HEK293 (cell line): ENCODE data around the gene LTC4S.
A peak's percentile ranks its signal among the peaks of the same experiment; 100 is the strongest.

Experiments used
- CTCF ChIA-PET: fragments of 350-600 bp; formaldehyde crosslinking; extraction: SDS; loops from one replicate; lab custom pipeline; 2021; ENCODE audit warnings: antibody characterized with exemption; lab: Yijun Ruan, JAX
- POLR2A ChIA-PET: fragments of 300-600 bp; formaldehyde crosslinking; extraction: SDS; loops from one replicate; lab custom pipeline; 2020; ENCODE audit warnings: antibody characterized with exemption, inconsistent platforms; lab: Yijun Ruan, JAX
- H3K27ac ChIP-seq: fragments of 200-500 bp; sonication (Bioruptor generic); 2 replicates; pipeline ENCODE4 v1.5.1; 2014; ENCODE audit warnings: low read depth, low read length, control low read depth, inconsistent platforms; ENCODE audit errors: extremely low read depth
- H3K36me3 ChIP-seq, 2 experiments: fragments of 200-500 bp in 1 of 2; sonication (Bioruptor generic) in 1 of 2; 1 replicate in 1 of 2; 2 replicates in 1 of 2; pipeline ENCODE4 v1.5.1; 2014 to 2017; ENCODE audit warnings: inconsistent platforms in 2 of 2, low read length in 2 of 2; ENCODE audit not compliant: control insufficient read depth in 2 of 2, insufficient read depth in 1 of 2
- H3K4me1 ChIP-seq: fragments of 200-500 bp; sonication (Bioruptor generic); 2 replicates; pipeline ENCODE4 v1.5.1; 2014; ENCODE audit warnings: mild to moderate bottlenecking, low read length, inconsistent platforms; ENCODE audit not compliant: control insufficient read depth, insufficient read depth
- H3K4me3 ChIP-seq: 2 replicates; pipeline ENCODE4 v1.5.1; 2011; ENCODE audit warnings: low read depth, mild to moderate bottlenecking, control low read depth, low read length, moderate library complexity
- H3K9me3 ChIP-seq: fragments of 200-500 bp; sonication (Bioruptor generic); 2 replicates; pipeline ENCODE4 v1.5.1; 2014; ENCODE audit warnings: low read depth, low read length, inconsistent platforms; ENCODE audit not compliant: control insufficient read depth, insufficient read depth
- GFI1B ChIP-seq: fragments of 450-650 bp; formaldehyde crosslinking; IDR thresholded peaks from 2 replicates; pipeline ENCODE4 v1.5.1; 2016; ENCODE audit warnings: missing biosample characterization, missing genetic modification characterization
- KLF10 ChIP-seq: fragments of 450-650 bp; IDR thresholded peaks from 2 replicates; pipeline ENCODE4 v1.5.1; 2018; ENCODE audit warnings: missing biosample characterization, mild to moderate bottlenecking, missing genetic modification characterization
- PRDM10 ChIP-seq: fragments of 450-650 bp; formaldehyde crosslinking; IDR thresholded peaks from 2 replicates; pipeline ENCODE4 v1.5.1; 2016; ENCODE audit warnings: missing biosample characterization, missing genetic modification characterization
- REPIN1 ChIP-seq: fragments of 450-650 bp; formaldehyde crosslinking; IDR thresholded peaks from 2 replicates; pipeline ENCODE4 v1.5.1; 2017; ENCODE audit warnings: missing biosample characterization, missing genetic modification characterization, low read depth
- ZNF121 ChIP-seq: fragments of 450-650 bp; formaldehyde crosslinking; IDR thresholded peaks from 2 replicates; pipeline ENCODE4 v1.5.1; 2016; ENCODE audit warnings: missing biosample characterization, missing genetic modification characterization
- ZNF169 ChIP-seq: fragments of 450-650 bp; formaldehyde crosslinking; IDR thresholded peaks from 2 replicates; pipeline ENCODE4 v1.5.1; 2016; ENCODE audit warnings: missing biosample characterization, missing genetic modification characterization
- ZNF174 ChIP-seq: fragments of 450-650 bp; formaldehyde crosslinking; IDR thresholded peaks from 2 replicates; pipeline ENCODE4 v1.5.0; 2017; ENCODE audit warnings: missing biosample characterization, mild to moderate bottlenecking, missing genetic modification characterization
- ZNF211 ChIP-seq: fragments of 450-650 bp; formaldehyde crosslinking; IDR thresholded peaks from 2 replicates; pipeline ENCODE4 v1.5.1; 2016; ENCODE audit warnings: low read depth, missing biosample characterization, missing genetic modification characterization
- ZNF221 ChIP-seq: fragments of 450-650 bp; formaldehyde crosslinking; IDR thresholded peaks from 2 replicates; pipeline ENCODE4 v1.5.1; 2017; ENCODE audit warnings: missing biosample characterization, missing genetic modification characterization, borderline replicate concordance
- ZNF37A ChIP-seq: fragments of 450-650 bp; IDR thresholded peaks from 2 replicates; pipeline ENCODE4 v1.5.1; 2018; ENCODE audit warnings: missing biosample characterization, missing genetic modification characterization
- ZNF514 ChIP-seq: fragments of 450-650 bp; formaldehyde crosslinking; IDR thresholded peaks from 2 replicates; pipeline ENCODE4 v1.5.1; 2016; ENCODE audit warnings: missing biosample characterization, missing genetic modification characterization
- ZNF580 ChIP-seq: fragments of 450-650 bp; formaldehyde crosslinking; IDR thresholded peaks from 2 replicates; pipeline ENCODE4 v1.5.1; 2016; ENCODE audit warnings: missing biosample characterization, missing genetic modification characterization
- ZNF658 ChIP-seq: fragments of 450-650 bp; formaldehyde crosslinking; IDR thresholded peaks from 2 replicates; pipeline ENCODE4; 2016; ENCODE audit warnings: missing biosample characterization, missing genetic modification characterization
- ZNF670 ChIP-seq: fragments of 450-650 bp; formaldehyde crosslinking; IDR thresholded peaks from 2 replicates; pipeline ENCODE4 v1.5.1; 2016; ENCODE audit warnings: missing biosample characterization, missing genetic modification characterization, low read depth
- ZNF707 ChIP-seq: fragments of 450-650 bp; formaldehyde crosslinking; IDR thresholded peaks from 2 replicates; pipeline ENCODE4 v1.5.1; 2016; ENCODE audit warnings: missing biosample characterization, missing genetic modification characterization
- ZNF830 ChIP-seq: fragments of 450-650 bp; IDR thresholded peaks from 2 replicates; pipeline ENCODE4 v1.5.0; 2018; ENCODE audit warnings: missing biosample characterization, missing genetic modification characterization, low read depth, mild to moderate bottlenecking, moderate library complexity
- TF ChIP-seq, protein P1 (sequence below): fragments of 450-650 bp; formaldehyde crosslinking; IDR thresholded peaks from 2 replicates; pipeline ENCODE4 v1.5.1; 2016; ENCODE audit warnings: missing biosample characterization, missing genetic modification characterization
- TF ChIP-seq, protein P2 (sequence below): fragments of 450-650 bp; formaldehyde crosslinking; IDR thresholded peaks from 2 replicates; pipeline ENCODE4 v1.5.1; 2016; ENCODE audit warnings: missing biosample characterization, missing genetic modification characterization

The LTC4S gene

GRCh38 chr5:179772351-179772750 lies 21.4 kb upstream of the LTC4S start:
- Histone ChIP-seq H3K36me3 (peaks cover 22 to 95% of the 10 kb centered on the region in 2 experiments), H3K27ac (no peak overlapping the region), H3K4me3 (no peak overlapping the region), H3K9me3 (no peaks in the 10 kb centered on the region), H3K4me1 (no peaks in the 10 kb centered on the region)
- ChIA-PET CTCF (interaction anchor here (1.7 kb wide), 1 partner anchor 9 kb away, joined by 13 read pairs; no protein-coding TSS in a partner anchor), POLR2A (interaction anchor here (1.2 kb wide), 1 partner anchor 9 kb away, joined by 3 read pairs; no protein-coding TSS in a partner anchor)
- TF ChIP-seq PRDM10 (tag by site-specific recombination) (peak; percentile 46; the same call in 1 of the 2 replicates), ZNF658 (tag by site-specific recombination) (no peak), GFI1B (tag by site-specific recombination) (no peak), ZNF830 (tag by site-specific recombination) (no peak), ZNF121 (tag by site-specific recombination) (no peak)

GRCh38 chr5:179773686-179774040 lies 20.1 kb upstream of the LTC4S start:
- TF ChIP-seq REPIN1 (tag by site-specific recombination) (no peak), ZNF37A (no peak)
- TF ChIP-seq, all 188 proteins: peak for 0
- CTCF ChIA-PET: no interaction called here
- peaks cover 22 to 95% of the 10 kb centered on the region in 2 experiments for H3K36me3 ChIP-seq
- H3K9me3 ChIP-seq: no peaks in the 10 kb centered on the region
- H3K27ac ChIP-seq: no peak overlapping the region
- no peaks in the 10 kb centered on the region for H3K4me1 ChIP-seq
- POLR2A ChIA-PET: no interaction called here
- no peak overlapping the region for H3K4me3 ChIP-seq

DNA sequence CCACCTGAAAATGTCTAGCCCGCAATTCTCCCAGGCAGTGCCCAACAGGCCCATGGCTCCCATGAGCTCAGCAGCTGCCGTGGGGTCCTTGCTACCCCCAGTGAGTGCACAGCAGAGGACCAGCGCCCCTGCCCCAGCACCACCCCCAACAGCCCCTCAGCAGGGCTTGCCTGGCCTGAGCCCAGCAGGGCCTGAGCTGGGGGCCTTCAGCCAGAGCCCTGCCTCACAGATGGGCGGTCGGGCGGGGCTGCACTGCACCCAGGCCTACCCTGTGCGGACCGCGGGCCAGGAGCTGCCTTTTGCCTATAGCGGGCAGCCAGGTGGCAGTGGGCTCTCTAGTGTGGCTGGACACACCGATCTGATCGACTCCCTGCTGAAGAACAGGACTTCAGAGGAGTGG lies 19.3 kb upstream of the LTC4S start:
- no peaks in the 10 kb centered on the region for H3K4me1 ChIP-seq

DNA sequence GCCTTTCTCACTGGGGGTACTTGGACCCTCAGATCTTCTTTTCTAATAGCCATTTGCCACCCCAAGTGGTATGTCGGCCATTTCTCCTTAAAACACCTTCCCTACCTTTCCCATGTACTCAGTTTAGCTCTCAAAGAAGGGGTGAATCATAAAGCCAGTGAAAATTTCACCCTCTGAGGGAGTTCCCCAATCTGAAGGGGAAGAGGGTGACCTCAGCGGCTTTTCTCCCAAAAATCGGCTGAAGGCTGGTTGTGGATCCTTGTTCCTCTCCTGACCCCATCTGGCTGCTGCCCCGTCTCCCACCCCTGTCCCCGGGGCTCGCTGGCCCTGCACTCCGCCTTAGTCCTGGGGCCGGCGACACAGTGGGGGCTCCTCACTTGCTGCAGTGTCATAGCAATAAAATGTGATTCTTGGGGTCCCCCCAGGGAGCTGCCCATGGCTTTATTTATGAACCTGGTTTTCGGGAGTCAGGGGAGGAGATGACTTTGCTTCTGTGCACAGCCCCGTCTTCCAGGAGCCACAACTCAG lies 17.3 kb upstream of the LTC4S start:
- Histone ChIP-seq H3K9me3 (no peaks in the 10 kb centered on the region), H3K36me3 (peaks cover 16 to 85% of the 10 kb centered on the region in 2 experiments), H3K4me3 (no peak overlapping the region), H3K4me1 (no peaks in the 10 kb centered on the region), H3K27ac (no peak overlapping the region)
- ChIA-PET CTCF (interaction anchor here (2.1 kb wide), 1 partner anchor 13 kb away, joined by 17 read pairs; no protein-coding TSS in a partner anchor), POLR2A (no interaction called here)
- no peak for TF ChIP-seq ZNF174 (tag by site-specific recombination)
- TF ChIP-seq ZNF211: no peak
- no peak for TF ChIP-seq ZNF580 (tag by site-specific recombination)
- no peak for TF ChIP-seq ZNF169 (tag by site-specific recombination)
- TF ChIP-seq KLF10 (tag by site-specific recombination): no peak
- TF ChIP-seq ZNF514: no peak
- no peak for TF ChIP-seq ZNF707 (tag by site-specific recombination)
- TF ChIP-seq, protein P1, sequence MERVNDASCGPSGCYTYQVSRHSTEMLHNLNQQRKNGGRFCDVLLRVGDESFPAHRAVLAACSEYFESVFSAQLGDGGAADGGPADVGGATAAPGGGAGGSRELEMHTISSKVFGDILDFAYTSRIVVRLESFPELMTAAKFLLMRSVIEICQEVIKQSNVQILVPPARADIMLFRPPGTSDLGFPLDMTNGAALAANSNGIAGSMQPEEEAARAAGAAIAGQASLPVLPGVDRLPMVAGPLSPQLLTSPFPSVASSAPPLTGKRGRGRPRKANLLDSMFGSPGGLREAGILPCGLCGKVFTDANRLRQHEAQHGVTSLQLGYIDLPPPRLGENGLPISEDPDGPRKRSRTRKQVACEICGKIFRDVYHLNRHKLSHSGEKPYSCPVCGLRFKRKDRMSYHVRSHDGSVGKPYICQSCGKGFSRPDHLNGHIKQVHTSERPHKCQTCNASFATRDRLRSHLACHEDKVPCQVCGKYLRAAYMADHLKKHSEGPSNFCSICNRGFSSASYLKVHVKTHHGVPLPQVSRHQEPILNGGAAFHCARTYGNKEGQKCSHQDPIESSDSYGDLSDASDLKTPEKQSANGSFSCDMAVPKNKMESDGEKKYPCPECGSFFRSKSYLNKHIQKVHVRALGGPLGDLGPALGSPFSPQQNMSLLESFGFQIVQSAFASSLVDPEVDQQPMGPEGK (tag by site-specific recombination): no peak
- no peak for TF ChIP-seq ZNF670

More for the DNA sequence above, 19.3 kb upstream of the LTC4S start:
- POLR2A ChIA-PET: no interaction called here
- Histone ChIP-seq H3K27ac (no peak overlapping the region), H3K36me3 (peaks cover 23 to 94% of the 10 kb centered on the region in 2 experiments), H3K4me3 (no peak overlapping the region), H3K9me3 (no peaks in the 10 kb centered on the region)
- CTCF ChIA-PET: no interaction called here
- TF ChIP-seq ZNF221 (tag by site-specific recombination): no peak
- TF ChIP-seq, protein P2, sequence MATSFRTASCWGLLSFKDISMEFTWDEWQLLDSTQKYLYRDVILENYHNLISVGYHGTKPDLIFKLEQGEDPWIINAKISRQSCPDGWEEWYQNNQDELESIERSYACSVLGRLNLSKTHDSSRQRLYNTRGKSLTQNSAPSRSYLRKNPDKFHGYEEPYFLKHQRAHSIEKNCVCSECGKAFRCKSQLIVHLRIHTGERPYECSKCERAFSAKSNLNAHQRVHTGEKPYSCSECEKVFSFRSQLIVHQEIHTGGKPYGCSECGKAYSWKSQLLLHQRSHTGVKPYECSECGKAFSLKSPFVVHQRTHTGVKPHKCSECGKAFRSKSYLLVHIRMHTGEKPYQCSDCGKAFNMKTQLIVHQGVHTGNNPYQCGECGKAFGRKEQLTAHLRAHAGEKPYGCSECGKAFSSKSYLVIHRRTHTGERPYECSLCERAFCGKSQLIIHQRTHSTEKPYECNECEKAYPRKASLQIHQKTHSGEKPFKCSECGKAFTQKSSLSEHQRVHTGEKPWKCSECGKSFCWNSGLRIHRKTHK (tag by site-specific recombination): no peak
